AG20443 (cell line): Measurements from ENCODE around the gene ERCC6L.
"Not testable (repeated sequence)": the region's sequence is repeated elsewhere in the genome, so short reads cannot be mapped to it uniquely, and the experiment has no call there.

ENCODE experiments used
- DNase-seq: peaks from one replicate; pipeline ENCODE4 v3.0.0; 2012; ENCODE audit warnings: low spot score, mixed read lengths

The ERCC6L gene

GRCh38 chrX:72245461-72246089 is 6.7 kb upstream of the ERCC6L start:
- DNase-seq: peak; percentile 67

GRCh38 chrX:72243472-72243871 is 4.6 kb upstream of the ERCC6L start:
- DNase-seq: peak; percentile 15

- no peak for DNase-seq
Observed at GRCh38 chrX:72240976-72241375, 2.1 kb upstream of the ERCC6L start.

- DNase-seq: no peak
Observed at GRCh38 chrX:72238183-72238582, 644 bp downstream of the ERCC6L start.

GRCh38 chrX:72236841-72237240 is 2.0 kb downstream of the ERCC6L start:
- DNase-seq: no peak

DNA sequence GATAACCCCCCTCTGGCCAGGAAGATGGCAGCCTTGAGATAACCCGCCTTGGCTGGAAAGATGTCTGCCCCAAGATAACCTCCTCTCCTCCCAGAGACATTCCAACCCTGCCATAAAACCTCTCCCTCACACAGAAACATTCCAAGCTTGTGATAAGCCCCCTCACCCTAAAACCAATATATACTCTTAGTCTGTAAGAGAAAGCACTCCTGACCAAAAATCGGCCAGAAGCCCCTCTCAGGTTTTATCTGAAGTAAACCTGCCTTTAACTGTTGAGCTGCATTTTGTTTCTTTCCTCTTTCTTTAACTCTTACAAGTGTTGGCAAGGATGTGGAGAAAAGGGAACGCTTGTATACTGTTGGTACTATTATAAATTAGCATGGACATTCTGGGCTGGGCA is 8.5 kb downstream of the ERCC6L start:
- DNase-seq: no peak

GRCh38 chrX:72220375-72220774 is 18.5 kb downstream of the ERCC6L start:
- not testable (repeated sequence) for DNase-seq

GRCh38 chrX:72216973-72217372 is 21.9 kb downstream of the ERCC6L start:
- no peak for DNase-seq

DNA sequence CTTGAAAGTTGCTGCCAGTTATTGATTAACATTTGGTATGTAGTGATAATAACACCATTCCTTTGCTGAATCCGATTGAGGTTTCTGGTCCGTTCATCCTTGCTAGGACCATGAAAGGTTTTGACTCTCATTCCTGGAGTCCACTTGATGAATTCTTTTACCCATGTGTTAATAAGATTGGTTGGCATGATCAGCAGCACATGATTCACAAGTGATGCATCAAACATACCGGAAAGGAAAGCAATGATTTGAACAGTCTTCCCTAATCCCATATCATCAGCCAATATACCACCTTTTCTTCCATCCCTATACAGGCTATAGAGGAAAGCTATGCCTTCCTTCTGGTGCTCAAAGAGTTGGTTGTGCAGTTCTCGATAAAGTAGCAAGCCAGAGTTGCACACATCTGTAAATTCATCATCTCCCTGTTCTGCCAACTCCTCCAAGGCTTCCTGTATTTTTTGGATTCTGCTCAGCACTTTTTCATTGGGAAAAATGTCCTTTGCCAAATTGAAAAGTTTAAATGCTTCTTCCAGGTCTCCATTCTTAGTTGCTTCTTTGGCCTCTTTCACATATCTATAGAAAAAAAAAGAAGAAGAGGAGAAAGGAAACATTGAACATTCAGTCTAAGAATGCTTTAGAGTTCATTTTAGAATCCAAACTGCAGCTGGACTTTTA is 30.6 kb downstream of the ERCC6L start:
- peak; percentile 29 for DNase-seq

DNA sequence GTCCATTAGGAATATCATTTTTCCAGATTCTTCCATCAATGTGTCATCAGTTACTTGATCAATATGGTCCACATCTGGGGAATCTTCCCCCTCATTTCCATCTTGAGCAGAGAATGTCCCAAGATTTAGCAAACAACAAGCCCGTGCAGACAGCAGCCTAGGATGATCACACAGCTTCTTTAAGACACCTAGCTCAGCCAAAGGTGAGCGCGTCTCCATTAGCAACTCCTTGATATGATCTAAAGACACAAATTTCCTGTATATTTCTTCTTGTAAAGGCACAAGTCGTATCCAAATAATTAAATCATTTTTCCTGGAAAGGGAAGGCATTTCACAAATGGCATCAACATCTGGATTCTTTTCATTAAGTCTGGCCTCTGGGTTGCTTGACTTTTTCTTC is 31.5 kb downstream of the ERCC6L start:
- no peak for DNase-seq

- DNase-seq: no peak
Observed at GRCh38 chrX:72205706-72206105, 33.1 kb downstream of the ERCC6L start.

DNA sequence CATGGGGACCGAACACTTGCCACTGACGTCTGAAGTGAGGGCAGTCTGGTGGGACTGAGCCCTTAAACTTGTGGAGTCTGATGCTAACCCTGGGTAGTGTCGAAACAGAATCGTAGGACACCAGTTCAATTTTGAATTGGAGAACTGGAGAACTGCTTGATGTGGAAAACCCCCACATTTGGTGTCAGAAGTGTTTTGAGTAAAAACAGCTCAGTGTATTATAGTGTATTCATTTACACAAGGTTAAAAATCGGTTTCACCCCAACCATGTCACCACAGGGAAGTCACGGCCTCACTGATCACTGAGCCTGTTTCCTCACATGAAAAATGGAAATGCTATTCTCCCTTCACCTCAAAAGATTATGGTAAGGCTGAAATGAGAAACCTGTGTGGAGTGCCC is 35.4 kb downstream of the ERCC6L start:
- DNase-seq: no peak

DNA sequence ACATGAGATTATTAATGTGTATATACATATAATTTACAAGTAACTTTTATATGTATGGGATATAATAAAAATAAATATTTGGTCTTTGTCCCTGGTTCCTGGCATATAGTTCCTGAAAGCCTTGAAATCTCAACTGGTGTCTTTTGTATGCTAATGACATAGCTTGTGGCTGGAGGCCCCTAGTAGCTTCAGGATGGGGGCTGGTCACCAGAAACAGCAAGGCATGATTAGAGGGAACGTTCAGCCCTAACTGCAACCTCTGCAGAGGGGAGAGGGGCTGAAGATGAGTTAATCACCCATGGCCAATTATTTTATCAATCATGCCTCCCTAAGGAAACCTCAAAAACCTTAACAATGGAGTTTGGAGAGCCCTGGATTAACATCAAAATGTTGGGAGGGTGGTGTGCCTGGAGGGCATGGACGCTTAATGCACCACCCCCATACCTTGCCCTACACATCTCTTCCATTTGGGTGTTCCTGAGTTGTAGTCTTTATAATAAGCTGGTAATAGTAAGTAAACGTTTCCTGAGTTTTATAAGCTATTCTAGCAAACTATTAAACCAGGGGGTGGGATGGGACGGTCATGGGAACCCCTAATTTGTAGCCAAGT is 35.9 kb downstream of the ERCC6L start:
- no peak for DNase-seq

DNA sequence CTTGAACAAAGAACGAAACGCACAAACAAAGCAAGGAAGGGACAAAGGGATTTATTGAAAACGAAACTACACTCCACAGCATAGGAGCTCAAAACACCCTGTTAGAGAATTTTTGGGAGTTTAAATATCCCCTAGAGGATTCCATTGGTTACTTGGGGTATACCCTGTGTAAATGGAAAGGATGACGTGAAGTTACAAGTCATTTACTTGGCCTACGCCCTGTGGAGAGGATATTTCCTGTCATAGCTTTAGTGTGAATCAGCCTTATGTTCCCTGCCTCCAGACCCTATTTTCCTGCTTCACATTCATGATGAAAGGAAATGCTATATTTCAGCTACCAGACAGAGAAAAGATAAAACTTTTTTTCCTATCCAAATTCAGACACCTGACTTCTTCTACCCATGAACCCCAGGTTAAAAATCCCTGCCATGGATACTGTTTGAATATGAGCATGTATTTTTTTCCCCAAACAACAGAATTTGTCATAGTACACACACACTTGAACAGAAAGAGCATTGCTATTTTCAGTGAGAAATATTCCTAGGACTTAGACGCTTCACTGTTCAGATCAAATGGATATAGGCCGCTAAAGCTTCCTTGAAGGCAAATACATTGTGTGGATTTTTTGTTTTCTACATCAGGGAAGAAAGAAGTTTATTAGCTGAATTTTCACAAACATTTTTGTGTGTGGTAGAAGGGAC is 36.8 kb downstream of the ERCC6L start:
- peak; percentile 27 for DNase-seq

DNA sequence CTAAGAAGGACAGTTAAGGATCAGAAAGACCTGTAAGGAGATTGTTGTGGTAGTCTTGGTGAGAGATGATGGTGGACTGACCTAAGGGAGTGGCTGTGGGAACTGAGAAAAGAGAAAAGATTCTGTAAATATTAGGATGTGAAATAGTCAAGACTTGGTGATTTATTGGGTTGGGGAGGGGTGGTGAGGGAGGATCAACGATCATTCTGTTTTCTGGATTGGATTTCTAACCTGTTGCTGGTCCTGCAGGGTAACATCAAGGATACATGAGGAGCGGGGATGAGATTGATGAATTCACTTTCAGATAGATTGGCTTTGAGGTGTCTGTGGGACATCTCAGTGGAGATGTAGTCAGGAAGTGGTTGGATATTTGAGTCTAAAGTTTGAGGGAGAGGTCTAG is 55.9 kb downstream of the ERCC6L start:
- DNase-seq: no peak

GRCh38 chrX:72181178-72182125 is 57.4 kb downstream of the ERCC6L start, which contains the start of gene PIN4:
Gene PIN4, plus strand, starts transcription at chrX:72181757. Its CDS starts 29 bp downstream, at chrX:72181786.
- DNase-seq: peak; percentile 88

DNA sequence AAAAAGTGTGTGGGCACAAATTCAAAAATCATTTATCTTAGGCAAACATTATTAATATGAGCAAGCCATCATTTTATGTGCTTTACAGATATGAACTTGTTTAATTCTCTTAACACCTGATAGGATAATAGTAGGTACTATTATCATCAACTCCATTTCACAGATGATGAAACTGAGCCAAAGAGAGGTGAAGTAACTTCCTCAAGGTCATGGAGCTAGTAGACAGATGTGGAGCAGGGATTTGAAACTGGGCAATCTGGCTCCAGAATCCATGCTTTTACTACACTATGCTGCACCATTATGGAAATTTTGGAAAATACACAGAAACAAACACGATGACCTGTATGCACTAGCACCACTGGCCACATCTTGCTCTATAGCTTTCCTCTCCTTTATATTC is 58.3 kb downstream of the ERCC6L start:
- no peak for DNase-seq

DNA sequence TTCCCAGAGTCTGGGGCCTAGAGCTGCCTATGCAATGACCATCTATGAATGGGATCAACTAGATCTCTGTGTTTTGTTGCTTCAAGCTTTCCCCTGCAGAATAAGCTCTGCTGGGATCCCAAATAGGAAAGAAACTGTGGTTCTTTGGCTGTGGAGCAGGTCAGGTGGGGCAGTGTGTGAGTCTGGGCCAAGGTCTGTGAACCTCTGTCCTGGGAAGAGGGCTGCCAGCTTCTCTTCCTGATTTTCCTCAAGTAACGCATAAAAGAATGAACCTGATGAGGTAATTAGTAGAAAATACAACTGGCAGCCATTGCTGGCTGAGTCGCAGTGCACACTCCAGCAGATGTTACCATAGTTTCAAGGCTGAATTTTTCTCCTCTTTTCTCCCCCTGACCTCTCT is 61.8 kb downstream of the ERCC6L start:
- no peak for DNase-seq

- not testable (repeated sequence) for DNase-seq
Observed at GRCh38 chrX:72176289-72176688, 62.5 kb downstream of the ERCC6L start.

DNA sequence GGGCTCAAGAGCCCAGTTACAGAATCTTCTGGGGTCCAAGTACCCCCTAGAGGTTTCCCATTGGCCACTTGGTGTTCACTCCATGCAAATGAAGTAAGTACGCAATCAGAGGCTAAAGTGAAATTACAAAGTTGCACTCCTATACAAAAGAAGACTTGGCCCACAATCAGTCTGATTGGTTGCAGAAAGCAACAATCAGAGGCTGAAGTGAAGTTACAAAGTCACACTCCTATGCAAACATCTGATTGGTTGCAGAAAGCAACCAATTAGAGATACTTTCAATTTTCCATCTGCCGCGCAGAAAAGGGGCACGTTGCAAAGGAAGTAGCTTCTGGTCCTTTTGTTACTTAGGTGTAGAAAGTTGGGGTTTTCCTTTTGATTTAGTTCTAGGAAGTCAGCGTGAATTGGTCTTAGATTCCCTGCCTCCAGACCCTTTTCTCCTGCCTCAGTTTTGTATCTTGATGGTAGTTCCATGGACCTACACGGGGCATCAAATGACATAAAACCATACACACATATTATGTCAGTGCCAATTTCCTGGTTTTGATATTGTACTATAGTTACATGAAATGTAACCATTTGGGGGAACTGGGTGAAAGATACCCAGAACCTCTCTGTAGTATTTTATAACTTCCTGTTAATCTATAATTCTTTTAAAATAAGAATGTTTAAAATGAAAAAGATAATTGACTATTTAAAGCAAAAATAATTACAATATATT is 69.7 kb downstream of the ERCC6L start:
- DNase-seq: no peak

DNA sequence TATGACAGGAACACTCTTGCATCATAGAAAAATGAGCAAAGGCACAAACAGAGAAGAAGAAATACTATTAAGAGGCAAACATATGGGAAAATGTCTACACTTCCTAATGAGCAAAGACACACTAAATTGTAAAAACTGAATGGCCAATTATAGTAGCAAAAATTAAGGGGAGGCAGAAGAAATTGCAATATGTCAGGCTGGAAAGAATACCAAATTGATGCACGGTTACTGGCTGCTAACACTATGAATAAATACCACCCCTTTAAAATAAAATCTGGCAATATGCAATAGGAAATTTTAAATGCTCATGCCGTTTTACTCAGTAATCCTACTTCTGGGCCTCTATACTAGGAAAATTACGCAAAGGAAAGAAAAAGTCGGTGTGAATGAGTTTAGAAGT is 73.3 kb downstream of the ERCC6L start:
- no peak for DNase-seq
